ENCODE data around the gene VASH1.

Gene VASH1

DNA sequence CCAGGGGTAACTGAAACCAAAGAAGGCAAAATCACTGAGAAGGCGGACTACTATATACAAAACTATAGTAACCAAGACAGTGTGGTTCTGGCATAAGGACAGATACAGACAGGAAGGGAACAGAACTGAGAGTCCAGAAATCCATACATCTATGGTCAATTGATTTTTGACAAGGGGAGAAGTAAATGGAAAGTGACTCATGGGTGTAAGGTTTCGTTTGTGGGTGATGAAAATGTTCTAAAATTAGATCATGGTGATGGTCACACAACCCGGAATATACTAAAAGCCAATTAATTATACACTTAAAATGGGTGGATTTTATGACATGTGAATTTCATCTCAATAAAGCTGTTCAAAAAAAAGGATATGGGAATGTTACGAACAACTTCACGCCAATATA, 32.7 kb downstream of the VASH1 start:
- Histone ChIP-seq H3K4me1 (ENCODE audit: control insufficient read depth, insufficient read depth, low read length, unreplicated experiment) (no peaks in the 10 kb centered on the region), H3K27me3 (ENCODE audit: insufficient read depth, low read length) (no peaks in the 10 kb centered on the region), H3K36me3 (ENCODE audit: insufficient read depth, low read length) (peaks cover 11% of the 10 kb centered on the region), H3K27ac (ENCODE audit: low read depth, low read length) (no peak overlapping the region), H3K79me2 (ENCODE audit: control insufficient read depth, insufficient read depth, low read length, unreplicated experiment) (no peaks in the 10 kb centered on the region), H2AFZ (ENCODE audit: low read length, unreplicated experiment) (no peak overlapping the region), H3K4me3 (ENCODE audit: low read depth, low read length) (no peak overlapping the region)

DNA sequence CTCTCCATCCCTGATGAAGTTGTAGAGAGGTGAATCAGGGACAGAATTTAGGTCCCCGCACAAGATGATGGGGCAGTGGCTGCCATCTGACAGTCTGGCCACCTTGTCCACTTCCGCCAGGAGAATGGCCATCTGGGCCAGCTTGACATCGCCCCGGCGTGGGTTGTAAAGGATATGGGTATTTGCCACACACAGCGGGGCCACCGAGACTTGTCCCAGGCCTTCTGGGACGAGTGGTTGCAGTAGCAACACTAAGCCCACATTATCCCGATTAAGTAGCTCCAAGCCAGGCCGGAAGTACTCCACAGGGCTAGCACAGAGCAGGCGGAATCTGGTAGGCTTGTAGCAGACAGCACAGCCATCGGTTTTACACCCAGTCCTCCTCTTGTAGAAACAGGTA, 45.2 kb downstream of the VASH1 start:
- Histone ChIP-seq H3K4me1 (ENCODE audit: control insufficient read depth, insufficient read depth, low read length, unreplicated experiment) (no peaks in the 10 kb centered on the region), H2AFZ (ENCODE audit: low read length, unreplicated experiment) (no peak overlapping the region), H3K27ac (ENCODE audit: low read depth, low read length) (no peak overlapping the region), H3K79me2 (ENCODE audit: control insufficient read depth, insufficient read depth, low read length, unreplicated experiment) (peaks cover 4% of the 10 kb centered on the region), H3K27me3 (ENCODE audit: insufficient read depth, low read length) (no peaks in the 10 kb centered on the region), H3K36me3 (ENCODE audit: insufficient read depth, low read length) (no peaks in the 10 kb centered on the region), H3K4me3 (ENCODE audit: low read depth, low read length) (no peak overlapping the region)

DNA sequence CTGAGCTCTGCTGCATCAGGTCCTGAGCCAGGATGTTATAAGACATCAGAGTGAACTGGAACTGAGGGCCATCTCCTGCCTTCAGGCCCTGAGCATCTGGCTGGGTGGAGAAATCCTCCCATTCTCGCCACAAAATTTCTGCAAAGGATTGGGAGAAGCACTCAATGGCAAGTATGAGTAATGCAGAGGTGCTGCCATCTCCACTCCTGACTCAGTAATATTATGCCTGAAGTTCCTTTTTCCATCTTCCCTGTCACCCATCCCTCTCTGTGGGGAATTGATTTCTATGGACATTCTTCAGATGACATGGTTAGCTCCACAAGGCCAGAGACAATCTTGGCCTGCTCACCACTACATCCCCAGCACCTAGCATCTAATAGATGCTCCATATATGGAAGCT, 46.7 kb downstream of the VASH1 start:
- Histone ChIP-seq H2AFZ (ENCODE audit: low read length, unreplicated experiment) (no peak overlapping the region), H3K4me3 (ENCODE audit: low read depth, low read length) (no peak overlapping the region), H3K36me3 (ENCODE audit: insufficient read depth, low read length) (no peaks in the 10 kb centered on the region), H3K79me2 (ENCODE audit: control insufficient read depth, insufficient read depth, low read length, unreplicated experiment) (peaks cover 4% of the 10 kb centered on the region), H3K27me3 (ENCODE audit: insufficient read depth, low read length) (no peaks in the 10 kb centered on the region), H3K27ac (ENCODE audit: low read depth, low read length) (no peak overlapping the region), H3K4me1 (ENCODE audit: control insufficient read depth, insufficient read depth, low read length, unreplicated experiment) (peaks cover under 1% of the 10 kb centered on the region)

DNA sequence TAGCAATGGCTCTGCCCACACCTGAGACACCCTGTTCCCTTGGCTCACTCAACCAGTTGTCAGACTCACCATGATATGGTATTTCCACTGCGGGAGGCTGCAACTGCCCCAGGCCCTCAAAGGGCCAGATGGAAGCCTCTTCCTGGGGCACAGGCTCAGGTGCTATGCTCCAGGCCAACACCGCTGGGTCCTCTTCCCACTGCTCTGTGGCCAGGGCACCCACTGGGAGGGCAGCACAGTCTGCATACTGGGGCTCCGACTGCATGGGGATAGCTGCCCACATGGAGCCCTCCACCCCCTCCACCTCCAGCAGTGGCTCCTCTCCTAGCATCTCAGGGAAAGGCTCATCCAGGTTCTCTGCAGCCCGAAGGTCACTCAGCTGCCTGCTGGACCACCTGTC, 47.7 kb downstream of the VASH1 start:
- Histone ChIP-seq H3K27me3 (ENCODE audit: insufficient read depth, low read length) (no peaks in the 10 kb centered on the region), H3K27ac (ENCODE audit: low read depth, low read length) (no peak overlapping the region), H3K4me1 (ENCODE audit: control insufficient read depth, insufficient read depth, low read length, unreplicated experiment) (peaks cover 3% of the 10 kb centered on the region), H3K36me3 (ENCODE audit: insufficient read depth, low read length) (no peaks in the 10 kb centered on the region), H3K79me2 (ENCODE audit: control insufficient read depth, insufficient read depth, low read length, unreplicated experiment) (peaks cover 4% of the 10 kb centered on the region), H3K4me3 (ENCODE audit: low read depth, low read length) (no peak overlapping the region), H2AFZ (ENCODE audit: low read length, unreplicated experiment) (no peak overlapping the region)

DNA sequence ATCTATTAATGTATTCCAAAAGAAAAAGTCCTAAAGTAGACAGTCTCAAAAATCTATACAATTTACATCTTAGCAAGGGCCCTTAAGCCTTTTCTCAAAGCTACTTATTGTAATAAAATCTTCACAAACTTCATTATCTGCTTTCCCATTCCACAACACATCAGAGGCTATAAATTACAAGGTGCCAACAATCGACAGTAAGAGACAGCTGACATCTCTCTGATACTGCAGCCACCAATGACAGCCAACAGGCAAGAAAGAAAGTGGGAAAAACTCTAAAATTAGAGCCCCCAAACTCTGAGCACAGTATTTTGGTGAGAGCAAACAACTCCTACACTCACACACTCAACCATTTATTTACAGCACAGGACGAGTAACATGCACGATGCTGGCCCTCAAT, 49.3 kb downstream of the VASH1 start:
- Histone ChIP-seq H3K27ac (ENCODE audit: low read depth, low read length) (no peak overlapping the region), H3K4me1 (ENCODE audit: control insufficient read depth, insufficient read depth, low read length, unreplicated experiment) (peaks cover 3% of the 10 kb centered on the region), H3K4me3 (ENCODE audit: low read depth, low read length) (peak overlapping the region; percentile 93), H3K36me3 (ENCODE audit: insufficient read depth, low read length) (no peaks in the 10 kb centered on the region), H3K27me3 (ENCODE audit: insufficient read depth, low read length) (no peaks in the 10 kb centered on the region), H3K79me2 (ENCODE audit: control insufficient read depth, insufficient read depth, low read length, unreplicated experiment) (peaks cover 4% of the 10 kb centered on the region), H2AFZ (ENCODE audit: low read length, unreplicated experiment) (peak overlapping the region; percentile 49)

DNA sequence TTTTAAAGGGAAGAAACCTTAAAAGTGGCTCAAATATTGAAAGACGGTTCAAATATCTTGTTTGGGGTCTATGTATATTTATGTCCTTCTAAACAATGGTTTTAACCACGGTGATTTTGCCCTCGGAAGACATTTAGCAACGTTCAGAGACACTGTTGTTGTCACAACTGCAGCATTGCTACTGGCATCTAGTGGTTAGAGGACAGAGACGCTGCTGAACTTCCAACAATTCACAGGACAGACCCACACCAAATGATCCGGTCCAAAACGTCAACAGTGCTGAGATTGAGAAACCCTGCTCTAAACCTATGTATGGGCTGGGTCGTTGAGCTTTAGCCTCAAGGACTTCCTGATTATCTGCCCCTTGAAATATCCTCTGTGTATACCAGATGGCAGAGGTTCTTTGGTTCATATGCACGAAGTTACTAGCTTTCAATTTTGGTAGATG, 49.7 kb downstream of the VASH1 start:
- no peak overlapping the region for H3K27ac ChIP-seq (ENCODE audit: low read depth, low read length)
- peak overlapping the region; percentile 49 for H2AFZ ChIP-seq (ENCODE audit: low read length, unreplicated experiment)
- peaks cover 4% of the 10 kb centered on the region for H3K79me2 ChIP-seq (ENCODE audit: control insufficient read depth, insufficient read depth, low read length, unreplicated experiment)

DNA sequence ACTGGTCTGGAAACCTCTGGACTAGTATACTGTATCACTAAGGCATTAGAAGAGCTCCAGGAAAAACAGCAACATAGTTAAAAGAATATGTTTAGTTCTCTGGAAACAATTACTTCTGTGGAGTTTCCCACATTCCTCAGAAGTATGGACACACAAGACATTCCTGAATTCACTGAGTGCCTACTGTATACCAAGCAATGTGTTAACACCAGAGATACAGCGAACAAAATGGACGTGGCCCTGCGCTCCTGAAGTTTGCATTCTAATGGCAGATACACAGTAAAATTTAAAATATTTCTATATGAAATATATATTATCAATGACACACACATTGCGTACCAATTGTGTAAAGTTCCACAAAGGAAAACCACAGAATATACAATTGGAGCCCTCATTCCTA, 50.3 kb downstream of the VASH1 start:
- Histone ChIP-seq H3K36me3 (ENCODE audit: insufficient read depth, low read length) (no peaks in the 10 kb centered on the region), H3K27me3 (ENCODE audit: insufficient read depth, low read length) (peaks cover 3% of the 10 kb centered on the region), H3K4me3 (ENCODE audit: low read depth, low read length) (peak overlapping the region; percentile 93), H3K27ac (ENCODE audit: low read depth, low read length) (no peak overlapping the region), H3K79me2 (ENCODE audit: control insufficient read depth, insufficient read depth, low read length, unreplicated experiment) (peaks cover 4% of the 10 kb centered on the region), H3K4me1 (ENCODE audit: control insufficient read depth, insufficient read depth, low read length, unreplicated experiment) (peaks cover 3% of the 10 kb centered on the region), H2AFZ (ENCODE audit: low read length, unreplicated experiment) (no peak overlapping the region)

More for the DNA sequence above, 49.7 kb downstream of the VASH1 start:
- Histone ChIP-seq H3K4me3 (ENCODE audit: low read depth, low read length) (peak overlapping the region; percentile 93), H3K4me1 (ENCODE audit: control insufficient read depth, insufficient read depth, low read length, unreplicated experiment) (peaks cover 3% of the 10 kb centered on the region), H3K27me3 (ENCODE audit: insufficient read depth, low read length) (no peaks in the 10 kb centered on the region), H3K36me3 (ENCODE audit: insufficient read depth, low read length) (no peaks in the 10 kb centered on the region)

DNA sequence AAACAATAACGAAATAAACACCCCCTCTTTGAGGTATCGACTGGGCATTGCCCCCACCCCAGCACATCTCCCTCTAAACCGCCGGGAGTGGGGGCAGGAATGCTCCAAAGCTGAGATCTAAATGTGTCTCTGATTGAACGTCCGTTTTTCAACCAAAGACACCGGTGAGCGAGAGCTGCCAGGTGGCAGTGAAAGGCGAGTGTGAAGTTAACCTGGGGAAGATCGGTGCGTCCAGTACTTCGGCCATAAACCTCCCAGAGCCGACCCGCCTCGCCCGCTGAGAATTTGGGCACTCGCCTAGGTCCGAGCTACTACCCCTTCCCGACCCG, 50.8 kb downstream of the VASH1 start:
- H2AFZ ChIP-seq (ENCODE audit: low read length, unreplicated experiment) = peak overlapping the region; percentile 98
- H3K4me3 ChIP-seq (ENCODE audit: low read depth, low read length) = peak overlapping the region; percentile 93

DNA sequence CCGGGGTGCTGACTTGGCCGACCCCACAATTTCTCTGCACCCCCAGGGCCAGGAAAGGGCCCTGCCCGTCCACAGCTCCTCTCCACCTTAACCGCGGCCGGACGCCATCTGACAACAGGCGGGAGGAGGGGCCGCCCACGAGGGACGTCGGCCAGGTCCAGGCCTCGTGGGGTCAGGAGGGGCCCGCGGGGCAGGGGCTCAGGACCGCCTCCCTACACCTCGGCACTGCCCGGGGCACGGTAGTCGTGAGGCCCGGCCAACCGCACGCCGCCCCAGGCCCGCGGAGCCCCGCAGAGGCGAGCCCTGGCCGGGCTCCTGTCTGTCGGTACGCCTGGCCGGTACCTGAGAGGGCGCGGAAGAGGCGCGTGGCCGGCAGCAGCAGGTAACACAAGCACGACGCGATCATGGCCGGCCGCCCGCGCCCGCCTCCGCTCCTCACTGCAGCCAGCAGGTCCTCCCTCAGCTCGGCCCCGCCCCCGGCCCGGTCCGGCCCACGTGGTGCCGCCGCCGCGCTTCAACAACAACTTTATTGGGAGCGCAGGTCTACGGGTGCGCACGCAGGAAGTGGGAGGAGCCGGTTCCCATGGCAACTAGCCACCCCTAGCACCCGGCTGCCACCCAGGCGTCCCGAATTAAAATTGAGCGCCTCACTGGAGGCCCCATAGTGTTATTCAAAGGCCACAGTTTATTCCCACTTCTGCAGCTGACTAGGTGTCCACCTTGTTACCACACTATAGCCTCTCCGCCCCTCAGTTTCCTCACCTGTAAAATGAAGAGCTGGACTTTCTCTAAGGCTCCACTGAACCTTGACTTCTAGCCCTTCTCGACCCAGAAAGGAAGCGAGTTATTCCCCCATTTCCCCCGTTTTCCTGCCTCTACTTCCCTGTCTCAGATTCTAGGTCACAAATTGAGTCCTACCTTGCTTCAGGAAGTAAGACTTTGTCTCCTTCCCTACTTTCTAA, 51.4 kb downstream of the VASH1 start, which contains the start of gene ANGEL1:
TSS of gene ANGEL1 (minus strand) at position 461 of the 962 bp plus-strand sequence. CDS start at position 406, 55 bp downstream.
- H3K36me3 ChIP-seq (ENCODE audit: insufficient read depth, low read length) = no peaks in the 10 kb centered on the region
- H3K79me2 ChIP-seq (ENCODE audit: control insufficient read depth, insufficient read depth, low read length, unreplicated experiment) = peaks cover 4% of the 10 kb centered on the region
- no peak within 1 kb of the TSS for H3K27ac ChIP-seq (ENCODE audit: low read depth, low read length)
- H3K4me3 ChIP-seq (ENCODE audit: low read depth, low read length) = peak within 1 kb of the TSS; percentile 93
- H2AFZ ChIP-seq (ENCODE audit: low read length, unreplicated experiment) = peak within 1 kb of the TSS; percentile 98
- H3K27me3 ChIP-seq (ENCODE audit: insufficient read depth, low read length) = peaks cover 14% of the 10 kb centered on the region
- H3K4me1 ChIP-seq (ENCODE audit: control insufficient read depth, insufficient read depth, low read length, unreplicated experiment) = peaks cover 3% of the 10 kb centered on the region

More for the DNA sequence above, 50.8 kb downstream of the VASH1 start:
- Histone ChIP-seq H3K27me3 (ENCODE audit: insufficient read depth, low read length) (peaks cover 8% of the 10 kb centered on the region), H3K4me1 (ENCODE audit: control insufficient read depth, insufficient read depth, low read length, unreplicated experiment) (peaks cover 3% of the 10 kb centered on the region), H3K27ac (ENCODE audit: low read depth, low read length) (no peak overlapping the region), H3K79me2 (ENCODE audit: control insufficient read depth, insufficient read depth, low read length, unreplicated experiment) (peaks cover 4% of the 10 kb centered on the region), H3K36me3 (ENCODE audit: insufficient read depth, low read length) (no peaks in the 10 kb centered on the region)

DNA sequence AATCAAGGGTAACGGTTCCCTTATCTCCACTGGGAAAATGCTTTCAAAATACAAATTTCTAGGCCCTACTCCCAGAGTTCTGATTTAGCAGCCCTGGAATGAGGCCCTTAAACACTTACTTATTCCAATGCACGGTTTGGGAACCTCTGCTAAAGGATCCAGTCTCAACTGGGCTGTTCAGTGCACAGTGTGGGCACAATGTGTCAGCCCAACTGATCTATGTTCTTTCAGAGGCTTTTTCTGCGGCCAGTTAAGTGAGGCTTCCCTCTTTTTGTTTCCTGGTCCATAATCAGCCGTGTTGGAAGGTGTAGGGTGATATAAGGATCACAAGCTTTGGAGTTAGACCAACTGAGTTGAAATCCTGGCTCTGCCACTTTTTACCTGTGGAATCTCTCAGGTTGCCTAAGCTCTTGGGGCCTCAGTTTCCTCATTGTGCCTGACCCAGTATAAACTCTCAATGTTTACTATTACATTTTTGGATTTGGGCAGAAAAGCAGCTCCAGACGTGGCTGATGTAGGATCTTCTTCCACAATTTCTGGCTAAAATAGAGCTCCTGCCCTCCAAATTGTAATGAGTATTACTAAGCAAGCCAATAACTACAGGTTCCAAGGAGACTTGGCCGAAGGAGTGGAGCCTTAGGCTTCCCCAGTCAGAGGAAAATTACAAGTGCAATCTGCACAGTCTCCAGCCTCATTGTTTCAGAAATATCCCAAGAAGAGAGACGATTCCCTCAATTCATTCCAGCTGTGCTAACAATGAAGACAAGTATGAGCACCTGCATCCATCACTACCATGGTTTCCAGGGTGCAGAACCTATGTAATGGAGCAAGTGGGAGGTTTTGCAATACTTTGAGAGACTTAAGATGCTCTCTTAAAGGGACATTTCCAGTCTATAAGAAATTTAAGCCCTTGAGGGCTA, 53.7 kb downstream of the VASH1 start:
- Histone ChIP-seq H3K4me1 (ENCODE audit: control insufficient read depth, insufficient read depth, low read length, unreplicated experiment) (peaks cover 3% of the 10 kb centered on the region), H3K4me3 (ENCODE audit: low read depth, low read length) (no peak overlapping the region), H2AFZ (ENCODE audit: low read length, unreplicated experiment) (no peak overlapping the region)

More for the DNA sequence above, 53.7 kb downstream of the VASH1 start:
- H3K79me2 ChIP-seq (ENCODE audit: control insufficient read depth, insufficient read depth, low read length, unreplicated experiment) = peaks cover 2% of the 10 kb centered on the region
- H3K27me3 ChIP-seq (ENCODE audit: insufficient read depth, low read length) = peaks cover 30% of the 10 kb centered on the region
- H3K36me3 ChIP-seq (ENCODE audit: insufficient read depth, low read length) = no peaks in the 10 kb centered on the region
- no peak overlapping the region for H3K27ac ChIP-seq (ENCODE audit: low read depth, low read length)

Measured in ACC112 (cell line).